ENCODE results near the gene HSD3B2.

The HSD3B2 gene

DNA sequence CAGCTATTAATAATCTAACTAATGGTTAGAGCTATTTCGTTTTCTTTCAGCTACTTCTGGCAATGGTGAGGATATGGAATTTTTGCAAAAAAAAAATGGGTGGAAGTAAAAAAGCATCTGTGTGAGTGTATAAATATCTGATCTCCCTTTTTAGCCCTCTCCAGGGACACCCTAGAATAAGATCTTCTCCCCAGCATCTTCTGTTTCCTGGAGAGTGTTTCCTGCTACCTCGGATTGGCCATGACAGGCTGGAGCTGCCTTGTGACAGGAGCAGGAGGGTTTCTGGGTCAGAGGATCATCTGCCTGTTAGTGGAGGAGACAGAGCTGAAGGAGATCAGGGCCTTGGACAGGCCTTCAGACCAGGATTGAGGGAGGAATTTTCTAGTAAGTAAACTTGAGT, 23.8 kb downstream of the HSD3B2 start:
- Histone ChIP-seq H3K36me3 (ENCODE audit: insufficient read depth, low read depth, low read length) (no peaks in the 10 kb centered on the region), H3K9ac (ENCODE audit: low read depth, low read length) (no peak overlapping the region), H3K27me3 (ENCODE audit: insufficient read depth, low read length) (no peaks in the 10 kb centered on the region), H3K27ac (ENCODE audit: low read length) (no peak overlapping the region), H3K4me3 (ENCODE audit: low read length) (no peak overlapping the region), H3K4me1 (ENCODE audit: insufficient read depth, low read length) (no peaks in the 10 kb centered on the region), H3K9me3 (ENCODE audit: insufficient read depth, low read depth, low read length) (no peaks in the 10 kb centered on the region)

DNA sequence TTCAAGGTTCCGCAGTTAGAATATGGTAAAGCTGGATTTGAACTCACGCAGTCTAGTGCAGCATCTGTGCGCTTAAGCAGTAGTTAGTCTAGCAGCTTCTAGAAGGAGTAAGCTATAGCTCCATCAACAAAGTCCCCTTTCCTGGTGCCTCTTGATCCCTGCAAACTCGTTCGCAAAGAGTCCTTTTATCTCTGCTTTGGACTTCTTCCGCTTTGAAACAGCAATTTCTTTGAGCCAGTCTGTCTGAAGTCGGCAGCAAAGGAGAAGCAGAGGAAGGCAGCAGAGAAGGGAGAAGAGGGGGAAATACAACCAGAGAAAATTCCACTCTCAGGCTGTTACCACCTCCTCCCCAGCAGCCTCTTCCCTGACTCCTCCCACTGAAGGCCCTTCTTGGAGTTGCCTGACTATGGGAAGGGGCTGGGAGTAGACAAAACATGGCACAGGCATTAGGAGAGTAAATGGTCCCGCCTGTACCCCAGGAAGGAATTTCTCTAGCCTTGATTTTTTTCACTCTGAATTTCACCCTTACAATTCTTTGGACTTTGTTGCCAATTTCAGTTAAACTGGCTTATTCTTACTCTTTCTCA, 25.9 kb downstream of the HSD3B2 start:
- H3K27me3 ChIP-seq (ENCODE audit: insufficient read depth, low read length), result no peaks in the 10 kb centered on the region
- H3K4me1 ChIP-seq (ENCODE audit: insufficient read depth, low read length), result no peaks in the 10 kb centered on the region

DNA sequence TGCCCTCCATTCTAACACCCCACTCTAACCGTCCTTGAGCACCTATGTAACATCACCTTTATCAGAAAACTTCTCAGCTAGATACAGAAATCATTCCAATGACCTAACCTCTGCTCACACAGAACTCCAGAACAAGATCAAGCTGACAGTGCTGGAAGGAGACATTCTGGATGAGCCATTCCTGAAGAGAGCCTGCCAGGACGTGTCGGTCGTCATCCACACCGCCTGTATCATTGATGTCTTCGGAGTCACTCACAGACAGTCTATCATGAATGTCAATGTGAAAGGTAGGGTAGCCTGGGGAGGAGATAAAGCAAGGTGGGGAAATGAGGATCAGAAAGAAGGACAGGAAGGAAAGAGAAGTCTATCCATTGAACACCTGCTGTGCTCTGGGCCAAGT, 27.8 kb downstream of the HSD3B2 start:
- H3K27ac ChIP-seq (ENCODE audit: low read length), result no peak overlapping the region
- H3K9me3 ChIP-seq (ENCODE audit: insufficient read depth, low read depth, low read length), result no peaks in the 10 kb centered on the region
- no peaks in the 10 kb centered on the region for H3K36me3 ChIP-seq (ENCODE audit: insufficient read depth, low read depth, low read length)
- no peak overlapping the region for H3K9ac ChIP-seq (ENCODE audit: low read depth, low read length)
- H3K4me1 ChIP-seq (ENCODE audit: insufficient read depth, low read length), result no peaks in the 10 kb centered on the region
- no peaks in the 10 kb centered on the region for H3K27me3 ChIP-seq (ENCODE audit: insufficient read depth, low read length)
- no peak overlapping the region for H3K4me3 ChIP-seq (ENCODE audit: low read length)

More for the DNA sequence above, 25.9 kb downstream of the HSD3B2 start:
- no peak overlapping the region for H3K9ac ChIP-seq (ENCODE audit: low read depth, low read length)
- no peaks in the 10 kb centered on the region for H3K9me3 ChIP-seq (ENCODE audit: insufficient read depth, low read depth, low read length)
- no peak overlapping the region for H3K27ac ChIP-seq (ENCODE audit: low read length)
- H3K36me3 ChIP-seq (ENCODE audit: insufficient read depth, low read depth, low read length), result no peaks in the 10 kb centered on the region
- no peak overlapping the region for H3K4me3 ChIP-seq (ENCODE audit: low read length)

DNA sequence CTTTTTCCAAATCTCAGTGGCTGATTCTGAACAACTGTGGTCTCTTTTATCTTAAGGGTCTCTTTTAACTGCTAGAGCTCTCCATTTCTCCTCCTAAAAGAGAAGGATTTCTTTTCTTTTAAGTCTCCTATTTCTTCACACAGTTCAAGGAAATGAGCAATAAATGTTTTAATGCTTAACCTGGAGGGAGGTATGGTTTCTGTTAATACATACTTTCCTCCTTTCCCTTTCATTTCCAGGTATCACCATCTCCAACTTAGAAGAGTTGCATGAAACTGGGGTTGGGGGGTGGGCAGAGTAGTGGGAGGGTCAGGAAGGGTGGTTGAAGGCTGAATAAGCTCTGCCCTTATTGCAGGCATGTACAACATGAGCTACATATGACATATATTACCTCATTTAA, 31.4 kb downstream of the HSD3B2 start:
- Histone ChIP-seq H3K27ac (ENCODE audit: low read length) (no peak overlapping the region), H3K36me3 (ENCODE audit: insufficient read depth, low read depth, low read length) (no peaks in the 10 kb centered on the region), H3K4me1 (ENCODE audit: insufficient read depth, low read length) (no peaks in the 10 kb centered on the region), H3K27me3 (ENCODE audit: insufficient read depth, low read length) (no peaks in the 10 kb centered on the region), H3K4me3 (ENCODE audit: low read length) (no peak overlapping the region), H3K9ac (ENCODE audit: low read depth, low read length) (no peak overlapping the region), H3K9me3 (ENCODE audit: insufficient read depth, low read depth, low read length) (no peaks in the 10 kb centered on the region)

DNA sequence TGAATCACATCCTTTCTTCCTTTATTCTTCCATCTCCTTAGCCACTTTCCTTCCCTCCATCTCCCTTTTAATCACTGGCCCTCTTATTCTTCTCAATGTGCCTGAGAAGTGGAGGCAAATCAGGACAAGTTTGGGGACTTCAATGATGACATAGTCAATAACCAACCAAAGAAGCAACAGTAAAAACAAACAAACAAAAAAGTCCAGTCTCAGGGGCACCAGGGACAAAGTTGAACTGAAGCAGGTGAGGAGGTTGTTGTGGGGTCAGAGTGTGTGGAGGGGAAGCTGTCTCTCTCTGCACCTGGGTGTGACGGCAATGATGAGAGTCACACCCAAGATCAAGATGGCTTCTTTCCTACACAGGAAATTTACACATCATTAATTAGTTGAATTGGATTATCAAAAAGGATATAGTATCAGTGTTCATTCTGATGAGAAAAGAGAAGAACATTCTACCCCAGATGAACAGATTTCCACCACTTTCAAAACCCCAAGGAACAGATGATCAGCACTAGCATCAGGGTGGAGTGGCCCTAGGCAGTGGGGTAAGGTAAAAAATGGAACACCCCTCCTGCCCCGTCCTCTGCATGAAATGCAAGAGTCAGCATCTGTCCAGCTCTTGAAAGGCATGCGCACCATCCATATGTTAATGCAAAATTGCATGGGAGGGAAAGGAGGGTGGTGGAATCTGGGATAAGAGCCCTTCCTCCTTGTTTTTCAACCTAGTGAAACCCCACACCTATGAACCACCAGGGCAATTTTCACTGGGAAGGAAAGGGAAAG, 32.6 kb downstream of the HSD3B2 start:
- H3K4me1 ChIP-seq (ENCODE audit: insufficient read depth, low read length), result no peaks in the 10 kb centered on the region
- H3K27ac ChIP-seq (ENCODE audit: low read length), result no peak overlapping the region
- H3K4me3 ChIP-seq (ENCODE audit: low read length), result no peak overlapping the region
- H3K36me3 ChIP-seq (ENCODE audit: insufficient read depth, low read depth, low read length), result no peaks in the 10 kb centered on the region
- no peak overlapping the region for H3K9ac ChIP-seq (ENCODE audit: low read depth, low read length)
- no peaks in the 10 kb centered on the region for H3K27me3 ChIP-seq (ENCODE audit: insufficient read depth, low read length)
- H3K9me3 ChIP-seq (ENCODE audit: insufficient read depth, low read depth, low read length), result no peaks in the 10 kb centered on the region

DNA sequence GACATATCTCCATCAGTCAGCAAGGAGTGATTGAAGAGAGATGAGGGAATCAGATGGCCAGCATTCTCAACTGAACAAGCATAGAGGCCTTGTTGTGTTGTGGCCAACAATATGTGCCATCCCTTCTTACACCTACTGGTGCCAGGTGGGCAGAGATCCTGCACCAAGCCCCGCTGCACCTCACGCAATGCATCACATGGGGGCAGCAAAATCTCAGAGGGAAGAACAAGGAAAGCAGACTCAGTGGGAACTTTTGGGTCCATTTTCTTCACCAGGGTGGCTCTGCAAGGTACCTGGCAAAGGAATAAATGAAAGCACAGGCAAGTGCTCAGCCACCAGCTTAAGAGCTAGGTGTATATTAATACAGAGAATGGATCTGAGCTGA, 33.2 kb downstream of the HSD3B2 start:
- Histone ChIP-seq H3K27ac (ENCODE audit: low read length) (no peak overlapping the region), H3K27me3 (ENCODE audit: insufficient read depth, low read length) (no peaks in the 10 kb centered on the region), H3K4me1 (ENCODE audit: insufficient read depth, low read length) (no peaks in the 10 kb centered on the region), H3K36me3 (ENCODE audit: insufficient read depth, low read depth, low read length) (no peaks in the 10 kb centered on the region), H3K9me3 (ENCODE audit: insufficient read depth, low read depth, low read length) (no peaks in the 10 kb centered on the region), H3K4me3 (ENCODE audit: low read length) (no peak overlapping the region), H3K9ac (ENCODE audit: low read depth, low read length) (no peak overlapping the region)

DNA sequence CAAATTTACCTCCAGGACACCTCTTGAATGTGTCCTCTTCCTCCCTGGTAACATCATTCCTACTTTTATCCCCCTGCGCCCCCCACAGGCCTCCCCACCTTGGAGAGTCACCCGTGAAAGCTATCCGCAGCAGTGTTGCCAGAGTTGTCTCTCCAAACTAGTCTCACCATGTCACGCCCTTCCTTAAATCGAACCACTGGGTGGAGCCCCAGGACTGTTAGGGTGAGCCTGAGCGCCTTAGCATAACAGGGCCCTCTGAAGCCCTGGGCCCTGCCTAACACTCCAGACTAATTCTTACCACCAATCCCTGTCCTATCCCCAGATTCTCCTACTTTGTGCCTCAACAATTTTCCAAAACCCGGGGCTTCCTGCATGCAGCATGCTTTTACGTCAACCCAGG, 35.0 kb downstream of the HSD3B2 start:
- Histone ChIP-seq H3K4me3 (ENCODE audit: low read length) (no peak overlapping the region), H3K9ac (ENCODE audit: low read depth, low read length) (no peak overlapping the region), H3K9me3 (ENCODE audit: insufficient read depth, low read depth, low read length) (no peaks in the 10 kb centered on the region), H3K36me3 (ENCODE audit: insufficient read depth, low read depth, low read length) (no peaks in the 10 kb centered on the region), H3K27me3 (ENCODE audit: insufficient read depth, low read length) (no peaks in the 10 kb centered on the region), H3K4me1 (ENCODE audit: insufficient read depth, low read length) (no peaks in the 10 kb centered on the region), H3K27ac (ENCODE audit: low read length) (no peak overlapping the region)

DNA sequence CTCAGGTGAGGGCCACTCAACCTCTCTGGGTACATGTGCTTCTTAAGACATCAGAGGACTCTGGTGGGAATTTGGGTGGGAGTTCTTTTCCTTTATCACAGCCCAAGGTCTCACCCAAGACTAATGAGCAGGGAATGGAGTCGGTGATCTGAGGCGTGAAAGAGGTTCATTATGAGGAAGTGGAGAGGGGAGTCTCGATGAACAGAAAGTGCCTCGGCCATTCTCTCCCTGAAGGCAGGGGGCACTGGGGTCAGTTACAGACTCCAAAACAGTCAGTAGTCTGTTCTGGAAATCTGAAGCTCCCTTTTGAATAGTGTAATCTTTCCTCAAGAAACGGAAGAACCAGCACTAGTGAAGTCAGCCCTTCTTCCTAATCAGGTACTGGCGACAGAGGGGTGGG, 36.2 kb downstream of the HSD3B2 start:
- H3K4me3 ChIP-seq (ENCODE audit: low read length), result no peak overlapping the region
- no peaks in the 10 kb centered on the region for H3K9me3 ChIP-seq (ENCODE audit: insufficient read depth, low read depth, low read length)
- H3K9ac ChIP-seq (ENCODE audit: low read depth, low read length), result no peak overlapping the region
- H3K36me3 ChIP-seq (ENCODE audit: insufficient read depth, low read depth, low read length), result no peaks in the 10 kb centered on the region
- no peak overlapping the region for H3K27ac ChIP-seq (ENCODE audit: low read length)
- H3K4me1 ChIP-seq (ENCODE audit: insufficient read depth, low read length), result no peaks in the 10 kb centered on the region
- no peaks in the 10 kb centered on the region for H3K27me3 ChIP-seq (ENCODE audit: insufficient read depth, low read length)

DNA sequence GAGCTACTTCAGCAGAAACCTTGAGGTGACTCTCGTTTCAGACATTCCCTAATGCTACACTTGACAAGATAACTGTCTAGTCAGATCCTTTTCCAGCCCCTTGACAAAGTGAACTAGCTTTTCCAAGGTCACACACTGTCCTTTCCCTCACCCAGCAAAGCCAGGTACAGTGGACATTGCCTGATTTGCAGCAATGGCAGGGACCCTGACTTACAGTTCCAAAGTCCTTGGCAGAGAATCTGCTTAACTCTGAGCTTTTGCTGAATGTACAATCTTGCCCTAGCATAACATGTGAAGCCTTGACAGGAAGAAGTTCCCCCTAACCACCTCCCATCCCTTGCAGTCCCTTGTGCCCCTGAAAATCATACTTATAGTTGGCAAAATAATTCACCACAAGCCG, 37.1 kb downstream of the HSD3B2 start:
- Histone ChIP-seq H3K4me3 (ENCODE audit: low read length) (no peak overlapping the region), H3K27me3 (ENCODE audit: insufficient read depth, low read length) (no peaks in the 10 kb centered on the region), H3K4me1 (ENCODE audit: insufficient read depth, low read length) (no peaks in the 10 kb centered on the region), H3K27ac (ENCODE audit: low read length) (no peak overlapping the region), H3K9me3 (ENCODE audit: insufficient read depth, low read depth, low read length) (no peaks in the 10 kb centered on the region), H3K36me3 (ENCODE audit: insufficient read depth, low read depth, low read length) (no peaks in the 10 kb centered on the region), H3K9ac (ENCODE audit: low read depth, low read length) (no peak overlapping the region)

DNA sequence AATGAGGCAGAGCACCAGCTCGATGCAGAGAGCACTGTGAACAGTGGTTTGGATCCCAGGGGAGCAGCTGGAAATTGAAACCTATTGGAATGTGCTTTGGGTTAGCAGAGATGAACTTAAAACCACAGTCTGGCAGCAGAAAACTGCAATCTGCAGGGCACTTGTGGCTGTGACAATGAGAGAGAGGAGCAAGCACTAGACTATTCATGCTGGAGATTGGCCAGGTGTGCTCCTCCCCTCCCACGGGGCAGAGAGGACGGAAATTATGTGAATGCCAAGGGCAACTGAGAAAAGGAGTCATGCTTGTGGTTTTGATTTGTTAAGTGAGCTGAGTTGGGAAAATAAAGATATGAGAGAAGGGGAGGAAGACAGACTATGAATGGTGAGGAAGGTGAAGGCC, 38.1 kb downstream of the HSD3B2 start:
- H3K4me3 ChIP-seq (ENCODE audit: low read length), result no peak overlapping the region
- no peaks in the 10 kb centered on the region for H3K36me3 ChIP-seq (ENCODE audit: insufficient read depth, low read depth, low read length)
- no peaks in the 10 kb centered on the region for H3K27me3 ChIP-seq (ENCODE audit: insufficient read depth, low read length)
- no peaks in the 10 kb centered on the region for H3K4me1 ChIP-seq (ENCODE audit: insufficient read depth, low read length)
- no peak overlapping the region for H3K9ac ChIP-seq (ENCODE audit: low read depth, low read length)
- no peak overlapping the region for H3K27ac ChIP-seq (ENCODE audit: low read length)
- no peaks in the 10 kb centered on the region for H3K9me3 ChIP-seq (ENCODE audit: insufficient read depth, low read depth, low read length)

DNA sequence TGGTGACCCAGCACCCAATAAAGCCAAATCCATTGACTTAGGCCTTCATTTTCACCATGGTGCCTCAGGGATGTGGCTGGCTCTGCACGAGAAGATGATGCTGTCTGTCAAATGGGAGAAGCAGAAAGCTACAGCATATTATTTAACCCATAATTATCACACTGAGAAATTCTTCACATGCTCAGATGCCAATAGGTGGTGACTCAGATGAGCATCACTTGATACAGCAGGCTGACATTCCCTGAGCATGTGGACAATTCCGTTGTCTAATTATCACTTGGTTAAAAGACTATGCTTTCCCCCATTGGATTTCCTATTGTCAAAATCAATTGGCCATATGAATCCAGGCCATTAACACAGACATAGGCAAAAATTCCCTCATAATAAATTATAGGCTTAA, 48.0 kb downstream of the HSD3B2 start:
- Histone ChIP-seq H3K27me3 (ENCODE audit: insufficient read depth, low read length) (no peaks in the 10 kb centered on the region), H3K4me1 (ENCODE audit: insufficient read depth, low read length) (no peaks in the 10 kb centered on the region), H3K9ac (ENCODE audit: low read depth, low read length) (no peak overlapping the region), H3K36me3 (ENCODE audit: insufficient read depth, low read depth, low read length) (no peaks in the 10 kb centered on the region), H3K27ac (ENCODE audit: low read length) (no peak overlapping the region), H3K9me3 (ENCODE audit: insufficient read depth, low read depth, low read length) (no peaks in the 10 kb centered on the region), H3K4me3 (ENCODE audit: low read length) (no peak overlapping the region)

DNA sequence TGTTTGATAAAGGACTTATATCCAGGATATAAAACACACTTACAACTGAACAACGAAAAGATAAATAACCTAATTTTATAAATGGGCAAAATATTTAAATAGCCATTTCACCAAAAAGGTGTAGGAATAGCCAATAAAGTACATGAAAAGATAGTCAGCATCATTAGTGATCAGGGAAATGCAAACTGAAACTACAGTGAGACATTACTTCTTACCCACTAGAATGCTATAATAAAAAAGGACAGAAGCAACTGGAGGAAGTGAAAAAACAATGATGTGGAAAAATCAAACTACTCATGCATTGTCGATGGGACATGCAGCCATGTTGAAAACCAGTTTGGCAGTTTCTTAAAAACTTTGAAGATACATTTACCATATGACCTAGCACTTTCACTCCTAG, 48.6 kb downstream of the HSD3B2 start:
- H3K9me3 ChIP-seq (ENCODE audit: insufficient read depth, low read depth, low read length), result no peaks in the 10 kb centered on the region
- H3K27ac ChIP-seq (ENCODE audit: low read length), result no peak overlapping the region
- no peak overlapping the region for H3K9ac ChIP-seq (ENCODE audit: low read depth, low read length)
- no peaks in the 10 kb centered on the region for H3K27me3 ChIP-seq (ENCODE audit: insufficient read depth, low read length)
- no peaks in the 10 kb centered on the region for H3K4me1 ChIP-seq (ENCODE audit: insufficient read depth, low read length)
- H3K36me3 ChIP-seq (ENCODE audit: insufficient read depth, low read depth, low read length), result no peaks in the 10 kb centered on the region
- H3K4me3 ChIP-seq (ENCODE audit: low read length), result no peak overlapping the region

All from iPS-20b (cell line).